A549 (cell line): ENCODE results near the gene KIZ. TPM values are rescaled to one million over a fixed set of nuclear protein-coding genes. Genes with fewer than 3 reads are reported as not detected.
A peak's percentile ranks its signal among the peaks of the same experiment; 100 is the strongest.

Source experiments
- ATAC-seq, 2 experiments: fragments of 200-7000 bp in 1 of 2; fragments of >200 bp in 1 of 2; cut with Nextera tagmentation in 1 of 2; cut with Tn5 transposase in 1 of 2; 3 replicates each; pipeline versions ENCODE4 v1.8.0 to v1.9.1; 2018 to 2020; ENCODE audit warnings: mild to moderate bottlenecking in 1 of 2, moderate library complexity in 1 of 2
- CTCF ChIA-PET: fragments of 300-600 bp; sonication (Branson Sonifier 250); formaldehyde crosslinking; extraction: SDS; loops from one replicate; lab custom pipeline; 2021; ENCODE audit warnings: antibody characterized with exemption, inconsistent platforms; lab: Yijun Ruan, JAX
- POLR2A ChIA-PET: fragments of 350-600 bp; formaldehyde crosslinking; extraction: SDS; loops from one replicate; lab custom pipeline; 2021; ENCODE audit warnings: antibody characterized with exemption, inconsistent platforms; lab: Yijun Ruan, JAX
- DNase-seq, 2 experiments: peaks; one replicate each; pipeline versions ENCODE4 v3.0.0 to v3.0.0-alpha.2; 2011 to 2016; ENCODE audit warnings: low read depth in 1 of 2, low spot score in 1 of 2
- FAIRE-seq: peaks from 2 replicates; lab custom pipeline; 2011; peaks lifted over from hg19 to GRCh38; lab: Jason Lieb, UNC
- H3K27ac ChIP-seq, 2 experiments: fragments of >200 bp; sonication (Bioruptor Twin); formaldehyde crosslinking; 3 replicates each; pipeline ENCODE4 v1.5.1; 2016 to 2017
- H3K4me1 ChIP-seq: fragments of >200 bp; sonication (Bioruptor Twin); formaldehyde crosslinking; 3 replicates; pipeline ENCODE4 v1.6.1; 2016
- H3K4me2 ChIP-seq: fragments of >200 bp; sonication (Bioruptor Twin); formaldehyde crosslinking; 3 replicates; pipeline ENCODE4 v1.6.1; 2016
- H3K4me3 ChIP-seq: fragments of >200 bp; sonication (Bioruptor Twin); formaldehyde crosslinking; 3 replicates; pipeline ENCODE4 v1.5.1; 2016
- H3K9me3 ChIP-seq: fragments of >200 bp; sonication (Bioruptor Twin); formaldehyde crosslinking; 3 replicates; pipeline ENCODE4 v1.6.1; 2016
- CBX2 ChIP-seq: fragments of 200-600 bp; sonication (generic); IDR thresholded peaks from 2 replicates; pipeline ENCODE4 v1.6.1; 2016; ENCODE audit warnings: low read depth, mild to moderate bottlenecking, borderline replicate concordance
- CEBPB ChIP-seq, 2 experiments: fragments of >200 bp in 1 of 2; sonication (Bioruptor Twin) in 1 of 2; formaldehyde crosslinking in 1 of 2; IDR thresholded peaks; 2 replicates each; pipeline ENCODE4 v1.6.1; 2012 to 2016
- FOSB ChIP-seq: fragments of 250-450 bp; sonication (Bioruptor Pico); IDR thresholded peaks from 2 replicates; pipeline ENCODE4 v1.5.0; 2020; ENCODE audit warnings: mild to moderate bottlenecking, moderate library complexity
- FOSL2 ChIP-seq, 2 experiments: fragments of 450-650 bp in 1 of 2; fragments of >200 bp in 1 of 2; sonication (Bioruptor Twin) in 1 of 2; formaldehyde crosslinking; IDR thresholded peaks; 2 replicates each; pipeline versions ENCODE4 v1.5.0 to v1.6.1; 2016 to 2020; ENCODE audit warnings: mild to moderate bottlenecking in 1 of 2, moderate library complexity in 1 of 2
- FOXS1 ChIP-seq: fragments of 250-450 bp; sonication (Bioruptor Pico); IDR thresholded peaks from 2 replicates; pipeline ENCODE4 v1.5.0; 2020; ENCODE audit warnings: mild to moderate bottlenecking, moderate library complexity
- GATA3 ChIP-seq: IDR thresholded peaks from 2 replicates; pipeline ENCODE4 v1.6.1; 2012; ENCODE audit warnings: borderline replicate concordance
- HDAC2 ChIP-seq: fragments of 200-600 bp; sonication (generic); IDR thresholded peaks from 2 replicates; pipeline ENCODE4 v1.6.1; 2016
- HOXB13 ChIP-seq: fragments of 250-450 bp; sonication (Bioruptor Pico); IDR thresholded peaks from 2 replicates; pipeline ENCODE4 v1.5.0; 2020; ENCODE audit warnings: low read depth, mild to moderate bottlenecking, moderate library complexity
- KDM1A ChIP-seq: fragments of 200-600 bp; sonication (generic); IDR thresholded peaks from 2 replicates; pipeline ENCODE4 v1.6.1; 2016; ENCODE audit warnings: low read depth, mild to moderate bottlenecking
- MAFK ChIP-seq: fragments of 450-650 bp; IDR thresholded peaks from 2 replicates; pipeline ENCODE4 v1.6.1; 2014; ENCODE audit not compliant: partially characterized antibody
- MAZ ChIP-seq: fragments of 150-350 bp; IDR thresholded peaks from 2 replicates; pipeline ENCODE4 v1.6.1; 2014; ENCODE audit warnings: antibody characterized with exemption, low read depth, low read length, borderline replicate concordance
- NFE2L2 ChIP-seq: fragments of 150-350 bp; conservative IDR thresholded peaks from 2 replicates; pipeline ENCODE4 v1.6.1; 2014; ENCODE audit warnings: low read length
- NR3C1 ChIP-seq: fragments of >200 bp; sonication (Bioruptor Twin); formaldehyde crosslinking; IDR thresholded peaks from 3 replicates; pipeline ENCODE4 v1.6.1; 2017
- POLR2A ChIP-seq: IDR thresholded peaks from 2 replicates; pipeline ENCODE4 v1.6.1; 2012; ENCODE audit warnings: mild to moderate bottlenecking, low read length
- RAD21 ChIP-seq, 2 experiments: fragments of >200 bp in 1 of 2; sonication (Bioruptor Twin) in 1 of 2; formaldehyde crosslinking in 1 of 2; IDR thresholded peaks in 1 of 2; conservative IDR thresholded peaks in 1 of 2; 2 replicates in 1 of 2; 3 replicates in 1 of 2; pipeline ENCODE4 v1.6.1; 2012 to 2018; ENCODE audit warnings: inconsistent platforms in 1 of 2
- RARB ChIP-seq: fragments of 250-450 bp; sonication (Bioruptor Pico); IDR thresholded peaks from 2 replicates; pipeline ENCODE4 v1.8.0; 2021; ENCODE audit warnings: mild to moderate bottlenecking, moderate library complexity
- SREBF2 ChIP-seq: fragments of 450-650 bp; IDR thresholded peaks from 2 replicates; pipeline ENCODE4 v1.6.1; 2014; ENCODE audit warnings: mild to moderate bottlenecking, moderate library complexity
- TFCP2L1 ChIP-seq: fragments of 250-450 bp; sonication (Bioruptor Pico); IDR thresholded peaks from 2 replicates; pipeline ENCODE4 v1.5.0; 2021; ENCODE audit warnings: mild to moderate bottlenecking
- ZC3H11A ChIP-seq: fragments of 450-650 bp; IDR thresholded peaks from 2 replicates; pipeline ENCODE4 v1.6.1; 2014; ENCODE audit warnings: antibody characterized with exemption, mild to moderate bottlenecking
- whole genome bisulfite sequencing: methylation state at CpG from one replicate; pipeline ENCODE4 v1.1.6; 2017; ENCODE audit errors: missing lambda C conversion rate; 5-methylcytosine and 5-hydroxymethylcytosine counted together
- polyA plus RNA-seq, 4 experiments: library from polyadenylated mRNA; depleted of rRNA in 3 of 4; stranded (reverse); fragments of >200 nt; fragmentation: RNase III in 1 of 4; extraction: RNeasy Plus Mini Kit Qiagen cat#74134 plus additional on column Dnase treatment in 1 of 4; gene quantifications; 2 replicates in 3 of 4; 3 replicates in 1 of 4; pipeline ENCODE4 v1.2.3, GENCODE V29; 2011 to 2017
- TF ChIP-seq, protein P1 (sequence below): IDR thresholded peaks from 2 replicates; pipeline ENCODE4 v1.6.1; 2012
- TF ChIP-seq, protein P2 (sequence below): fragments of >200 bp; sonication (Bioruptor Twin); formaldehyde crosslinking; IDR thresholded peaks from 3 replicates; pipeline ENCODE4 v1.5.1; 2016
- TF ChIP-seq, protein P3 (sequence below): fragments of 200-600 bp; sonication (generic); IDR thresholded peaks from 2 replicates; pipeline ENCODE4 v1.6.1; 2016; ENCODE audit warnings: antibody characterized with exemption, mild to moderate bottlenecking, moderate library complexity
- TF ChIP-seq, protein P4 (sequence below): fragments of >200 bp; sonication (Bioruptor Twin); formaldehyde crosslinking; IDR thresholded peaks from 3 replicates; pipeline ENCODE4 v1.6.1; 2016
- TF ChIP-seq, protein P5 (sequence below): fragments of 150-350 bp; IDR thresholded peaks from 2 replicates; pipeline ENCODE4 v1.6.1; 2014; ENCODE audit warnings: low read depth, mild to moderate bottlenecking, low read length

Gene KIZ
- polyA plus RNA-seq, 2 of the 4 experiments (the other 2 are of a cell fraction), result 6.3 to 19.1 TPM

DNA sequence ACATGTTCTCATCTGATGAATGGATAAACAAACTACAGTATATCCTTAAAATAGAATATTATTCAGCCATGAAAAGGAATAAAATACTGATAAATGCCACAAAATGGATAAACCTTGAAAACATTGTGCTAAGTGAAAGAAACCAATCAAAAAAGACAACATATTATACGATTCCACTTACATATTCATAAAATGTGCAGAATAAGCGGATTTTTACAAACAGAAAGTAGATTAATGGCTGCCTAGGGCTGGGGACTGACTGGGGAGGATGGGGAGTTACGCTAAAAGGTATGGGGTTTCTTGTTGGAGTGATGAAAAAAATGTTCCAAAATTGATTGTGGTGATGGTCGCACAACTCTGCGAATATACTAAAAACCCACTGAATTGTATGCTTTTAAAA, 29.4 kb downstream of the KIZ start:
- H3K27ac ChIP-seq, result no peak overlapping the region
- POLR2A ChIA-PET, result no interaction called here
- CTCF ChIA-PET, result no interaction called here
- DNase-seq (no peak), ATAC-seq (no peak), FAIRE-seq (peak; percentile 51)
- no peaks in the 10 kb centered on the region for H3K9me3 ChIP-seq
- H3K4me2 ChIP-seq, result no peak overlapping the region
- peak; percentile 88 for TF ChIP-seq MAFK
- TF ChIP-seq FOSL2 (IDR thresholded peaks at IDR 0.05), result no peak
- TF ChIP-seq FOSL2 (CRISPR knock-in tag; IDR thresholded peaks at IDR 0.05), result no peak
- no peak for TF ChIP-seq CEBPB (IDR thresholded peaks at IDR 0.05)
- no peak for TF ChIP-seq ZC3H11A
- TF ChIP-seq NR3C1, result no peak
- no peak for TF ChIP-seq NFE2L2
- 92% methylated on average over 5 of the region's 5 CpGs for WGBS
- no peak overlapping the region for H3K4me3 ChIP-seq
- no peaks in the 10 kb centered on the region for H3K4me1 ChIP-seq

DNA sequence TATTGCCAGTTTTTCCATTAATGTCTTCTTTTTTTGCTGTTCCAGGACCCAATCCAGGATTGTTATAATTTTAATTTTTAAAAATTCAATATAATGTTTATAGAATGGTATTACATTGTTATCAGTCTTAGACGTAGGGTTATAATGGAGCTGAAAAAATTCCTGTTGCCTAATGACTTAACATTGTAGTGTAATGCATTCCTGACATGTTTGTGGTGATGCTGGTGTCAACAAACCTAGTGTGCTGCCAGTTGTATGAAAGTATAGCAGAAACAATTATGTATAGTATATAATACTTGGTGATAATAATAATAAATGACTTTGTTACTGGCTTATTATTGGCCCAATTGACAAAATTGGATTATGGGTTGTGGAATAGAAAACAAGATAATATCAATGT, 30.4 kb downstream of the KIZ start:
- FAIRE-seq (no peak), ATAC-seq (no peak), DNase-seq (no peak)
- H3K9me3 ChIP-seq, result no peaks in the 10 kb centered on the region
- no peak overlapping the region for H3K27ac ChIP-seq
- H3K4me1 ChIP-seq, result no peaks in the 10 kb centered on the region
- ChIA-PET CTCF (no interaction called here), POLR2A (no interaction called here)
- WGBS, result 67% methylated on average over 1 of the region's 1 CpG
- H3K4me2 ChIP-seq, result no peak overlapping the region
- no peak for TF ChIP-seq RAD21 (conservative IDR thresholded peaks at IDR 0.05 in 1 of 2, IDR thresholded peaks at IDR 0.05 in 1 of 2)
- TF ChIP-seq MAZ, result no peak
- no peak for TF ChIP-seq GATA3
- TF ChIP-seq HDAC2, result no peak
- TF ChIP-seq, protein P1, sequence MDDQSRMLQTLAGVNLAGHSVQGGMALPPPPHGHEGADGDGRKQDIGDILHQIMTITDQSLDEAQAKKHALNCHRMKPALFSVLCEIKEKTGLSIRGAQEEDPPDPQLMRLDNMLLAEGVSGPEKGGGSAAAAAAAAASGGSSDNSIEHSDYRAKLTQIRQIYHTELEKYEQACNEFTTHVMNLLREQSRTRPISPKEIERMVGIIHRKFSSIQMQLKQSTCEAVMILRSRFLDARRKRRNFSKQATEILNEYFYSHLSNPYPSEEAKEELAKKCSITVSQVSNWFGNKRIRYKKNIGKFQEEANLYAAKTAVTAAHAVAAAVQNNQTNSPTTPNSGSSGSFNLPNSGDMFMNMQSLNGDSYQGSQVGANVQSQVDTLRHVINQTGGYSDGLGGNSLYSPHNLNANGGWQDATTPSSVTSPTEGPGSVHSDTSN, result no peak
- no peak for TF ChIP-seq HOXB13 (CRISPR knock-in tag)
- TF ChIP-seq, all 56 proteins: peak for 0
- H3K4me3 ChIP-seq, result no peak overlapping the region

DNA sequence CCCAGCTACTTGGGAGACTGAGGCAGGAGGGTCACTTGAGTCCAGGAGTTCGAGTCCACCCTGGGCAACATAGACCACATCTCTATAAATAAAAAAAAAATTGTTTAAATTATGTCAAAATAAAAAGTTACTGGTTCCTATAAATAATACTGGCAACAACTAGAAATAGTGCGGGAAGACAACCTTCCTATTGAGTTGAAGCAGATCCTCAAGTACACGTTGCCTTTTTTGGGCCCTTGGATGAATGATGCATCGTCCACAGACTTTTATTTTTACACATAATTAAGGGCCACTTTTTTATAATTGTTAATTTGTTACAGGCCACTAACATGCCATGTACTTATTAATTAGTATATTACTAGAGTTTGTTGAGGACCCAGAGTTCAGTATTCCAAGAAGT, 31.1 kb downstream of the KIZ start:
- H3K4me1 ChIP-seq, result no peaks in the 10 kb centered on the region
- 80% methylated on average over 4 of the region's 4 CpGs for WGBS
- no peaks in the 10 kb centered on the region for H3K9me3 ChIP-seq
- ChIA-PET CTCF (no interaction called here), POLR2A (no interaction called here)
- TF ChIP-seq KDM1A (no peak), POLR2A (no peak), FOXS1 (CRISPR knock-in tag) (no peak), TFCP2L1 (CRISPR knock-in tag) (no peak), GATA3 (no peak), RARB (CRISPR knock-in tag) (no peak), MAFK (no peak), SREBF2 (no peak), CBX2 (no peak), FOSB (CRISPR knock-in tag) (no peak)
- TF ChIP-seq, protein P2, sequence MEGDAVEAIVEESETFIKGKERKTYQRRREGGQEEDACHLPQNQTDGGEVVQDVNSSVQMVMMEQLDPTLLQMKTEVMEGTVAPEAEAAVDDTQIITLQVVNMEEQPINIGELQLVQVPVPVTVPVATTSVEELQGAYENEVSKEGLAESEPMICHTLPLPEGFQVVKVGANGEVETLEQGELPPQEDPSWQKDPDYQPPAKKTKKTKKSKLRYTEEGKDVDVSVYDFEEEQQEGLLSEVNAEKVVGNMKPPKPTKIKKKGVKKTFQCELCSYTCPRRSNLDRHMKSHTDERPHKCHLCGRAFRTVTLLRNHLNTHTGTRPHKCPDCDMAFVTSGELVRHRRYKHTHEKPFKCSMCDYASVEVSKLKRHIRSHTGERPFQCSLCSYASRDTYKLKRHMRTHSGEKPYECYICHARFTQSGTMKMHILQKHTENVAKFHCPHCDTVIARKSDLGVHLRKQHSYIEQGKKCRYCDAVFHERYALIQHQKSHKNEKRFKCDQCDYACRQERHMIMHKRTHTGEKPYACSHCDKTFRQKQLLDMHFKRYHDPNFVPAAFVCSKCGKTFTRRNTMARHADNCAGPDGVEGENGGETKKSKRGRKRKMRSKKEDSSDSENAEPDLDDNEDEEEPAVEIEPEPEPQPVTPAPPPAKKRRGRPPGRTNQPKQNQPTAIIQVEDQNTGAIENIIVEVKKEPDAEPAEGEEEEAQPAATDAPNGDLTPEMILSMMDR, result no peak
- TF ChIP-seq, protein P3, sequence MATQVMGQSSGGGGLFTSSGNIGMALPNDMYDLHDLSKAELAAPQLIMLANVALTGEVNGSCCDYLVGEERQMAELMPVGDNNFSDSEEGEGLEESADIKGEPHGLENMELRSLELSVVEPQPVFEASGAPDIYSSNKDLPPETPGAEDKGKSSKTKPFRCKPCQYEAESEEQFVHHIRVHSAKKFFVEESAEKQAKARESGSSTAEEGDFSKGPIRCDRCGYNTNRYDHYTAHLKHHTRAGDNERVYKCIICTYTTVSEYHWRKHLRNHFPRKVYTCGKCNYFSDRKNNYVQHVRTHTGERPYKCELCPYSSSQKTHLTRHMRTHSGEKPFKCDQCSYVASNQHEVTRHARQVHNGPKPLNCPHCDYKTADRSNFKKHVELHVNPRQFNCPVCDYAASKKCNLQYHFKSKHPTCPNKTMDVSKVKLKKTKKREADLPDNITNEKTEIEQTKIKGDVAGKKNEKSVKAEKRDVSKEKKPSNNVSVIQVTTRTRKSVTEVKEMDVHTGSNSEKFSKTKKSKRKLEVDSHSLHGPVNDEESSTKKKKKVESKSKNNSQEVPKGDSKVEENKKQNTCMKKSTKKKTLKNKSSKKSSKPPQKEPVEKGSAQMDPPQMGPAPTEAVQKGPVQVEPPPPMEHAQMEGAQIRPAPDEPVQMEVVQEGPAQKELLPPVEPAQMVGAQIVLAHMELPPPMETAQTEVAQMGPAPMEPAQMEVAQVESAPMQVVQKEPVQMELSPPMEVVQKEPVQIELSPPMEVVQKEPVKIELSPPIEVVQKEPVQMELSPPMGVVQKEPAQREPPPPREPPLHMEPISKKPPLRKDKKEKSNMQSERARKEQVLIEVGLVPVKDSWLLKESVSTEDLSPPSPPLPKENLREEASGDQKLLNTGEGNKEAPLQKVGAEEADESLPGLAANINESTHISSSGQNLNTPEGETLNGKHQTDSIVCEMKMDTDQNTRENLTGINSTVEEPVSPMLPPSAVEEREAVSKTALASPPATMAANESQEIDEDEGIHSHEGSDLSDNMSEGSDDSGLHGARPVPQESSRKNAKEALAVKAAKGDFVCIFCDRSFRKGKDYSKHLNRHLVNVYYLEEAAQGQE, result no peak
- TF ChIP-seq, protein P4, sequence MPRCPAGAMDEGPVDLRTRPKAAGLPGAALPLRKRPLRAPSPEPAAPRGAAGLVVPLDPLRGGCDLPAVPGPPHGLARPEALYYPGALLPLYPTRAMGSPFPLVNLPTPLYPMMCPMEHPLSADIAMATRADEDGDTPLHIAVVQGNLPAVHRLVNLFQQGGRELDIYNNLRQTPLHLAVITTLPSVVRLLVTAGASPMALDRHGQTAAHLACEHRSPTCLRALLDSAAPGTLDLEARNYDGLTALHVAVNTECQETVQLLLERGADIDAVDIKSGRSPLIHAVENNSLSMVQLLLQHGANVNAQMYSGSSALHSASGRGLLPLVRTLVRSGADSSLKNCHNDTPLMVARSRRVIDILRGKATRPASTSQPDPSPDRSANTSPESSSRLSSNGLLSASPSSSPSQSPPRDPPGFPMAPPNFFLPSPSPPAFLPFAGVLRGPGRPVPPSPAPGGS, result no peak
- TF ChIP-seq, protein P5, sequence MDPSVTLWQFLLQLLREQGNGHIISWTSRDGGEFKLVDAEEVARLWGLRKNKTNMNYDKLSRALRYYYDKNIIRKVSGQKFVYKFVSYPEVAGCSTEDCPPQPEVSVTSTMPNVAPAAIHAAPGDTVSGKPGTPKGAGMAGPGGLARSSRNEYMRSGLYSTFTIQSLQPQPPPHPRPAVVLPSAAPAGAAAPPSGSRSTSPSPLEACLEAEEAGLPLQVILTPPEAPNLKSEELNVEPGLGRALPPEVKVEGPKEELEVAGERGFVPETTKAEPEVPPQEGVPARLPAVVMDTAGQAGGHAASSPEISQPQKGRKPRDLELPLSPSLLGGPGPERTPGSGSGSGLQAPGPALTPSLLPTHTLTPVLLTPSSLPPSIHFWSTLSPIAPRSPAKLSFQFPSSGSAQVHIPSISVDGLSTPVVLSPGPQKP, result no peak
- no peak for FAIRE-seq
- H3K4me2 ChIP-seq, result no peak overlapping the region
- no peak overlapping the region for H3K4me3 ChIP-seq
- no peak overlapping the region for H3K27ac ChIP-seq
- DNase-seq, result no peak
- ATAC-seq, result no peak
